Mesenteric fat pad (tissue), 1 donor: ENCODE results near the gene EYS. TPM values are rescaled to one million over a fixed set of nuclear protein-coding genes. Genes with fewer than 3 reads are reported as not detected.
"Not testable (repeated sequence)": the region's sequence is repeated elsewhere in the genome, so short reads cannot be mapped to it uniquely, and the experiment has no call there.

ENCODE experiments used
- DNase-seq: peaks from one replicate; pipeline ENCODE4 v3.0.0-alpha.2; 2020; ENCODE audit warnings: low spot score
- total RNA-seq: library from RNA; stranded (reverse); fragmentation: NEBNext Ultra II Directional; extraction: Animal tissue kit (Norgen Biotek cat#: 25700); gene quantifications from one replicate; pipeline ENCODE4 v1.2.1, GENCODE V29; 2021
- donor health status: DM: yes; HTN: yes; CAD: no.

EYS gene
- total RNA-seq, 1 donor from 2014 or later = 0.48 TPM

GRCh38 chr6:63805345-63805744, 1901.7 kb downstream of the EYS start:
- DNase-seq = no peak

- DNase-seq = no peak
These were observed 1902.6 kb downstream of the EYS start for GRCh38 chr6:63804381-63804956.

- no peak for DNase-seq
These were observed 1903.7 kb downstream of the EYS start for GRCh38 chr6:63803371-63803770.

GRCh38 chr6:63802606-63803206, 1904.3 kb downstream of the EYS start:
- no peak for DNase-seq

- DNase-seq = not testable (repeated sequence)
These were observed 1906.6 kb downstream of the EYS start for GRCh38 chr6:63800386-63800785.

GRCh38 chr6:63799813-63800212, 1907.2 kb downstream of the EYS start:
- no peak for DNase-seq

GRCh38 chr6:63799313-63799712, 1907.7 kb downstream of the EYS start:
- DNase-seq = no peak

GRCh38 chr6:63798378-63798777, 1908.6 kb downstream of the EYS start:
- DNase-seq = no peak

- no peak for DNase-seq
These were observed 1909.3 kb downstream of the EYS start for GRCh38 chr6:63797721-63798120.

GRCh38 chr6:63795826-63796225, 1911.2 kb downstream of the EYS start:
- DNase-seq = no peak

GRCh38 chr6:63795006-63795405, 1912.0 kb downstream of the EYS start:
- no peak for DNase-seq

GRCh38 chr6:63793465-63794137, 1913.4 kb downstream of the EYS start:
- DNase-seq = no peak

- no peak for DNase-seq
These were observed 1914.1 kb downstream of the EYS start for GRCh38 chr6:63792736-63793464.

- DNase-seq = no peak
These were observed 1916.7 kb downstream of the EYS start for GRCh38 chr6:63790334-63790733.

- no peak for DNase-seq
These were observed 1917.3 kb downstream of the EYS start for GRCh38 chr6:63789699-63790098.

- no peak for DNase-seq
These were observed 1918.5 kb downstream of the EYS start for GRCh38 chr6:63788569-63788968.

- no peak for DNase-seq
These were observed 1920.0 kb downstream of the EYS start for GRCh38 chr6:63787021-63787420.

GRCh38 chr6:63785006-63785405, 1922.0 kb downstream of the EYS start:
- DNase-seq = no peak

- no peak for DNase-seq
These were observed 1923.9 kb downstream of the EYS start for GRCh38 chr6:63783096-63783495.

- DNase-seq = no peak
These were observed 1932.1 kb downstream of the EYS start for GRCh38 chr6:63774961-63775360.

GRCh38 chr6:63773200-63773599, 1933.8 kb downstream of the EYS start:
- DNase-seq = no peak

- DNase-seq = no peak
These were observed 1941.2 kb downstream of the EYS start for GRCh38 chr6:63765828-63766227.
